Right lobe of liver (tissue), 6 donors: ENCODE measurements around the gene NSUN4. TPM values are rescaled to one million over a fixed set of nuclear protein-coding genes. Genes with fewer than 3 reads are reported as not detected.

Experiments used
- ATAC-seq, 4 donors: fragments of 200-7000 bp; cut with Tn5 transposase; one replicate each; pipeline ENCODE4 v1.9.1; 2020; ENCODE audit warnings: mild to moderate bottlenecking in 4 of 4, moderate library complexity in 4 of 4
- DNase-seq, 3 donors: peaks; one replicate each; pipeline ENCODE4 v3.0.0-alpha.2; 2020
- H3K27ac ChIP-seq, 3 donors: fragments of 200-600 bp; one replicate each; pipeline ENCODE4 v1.8.0; 2022
- H3K27me3 ChIP-seq, 2 donors: fragments of 200-600 bp; one replicate each; pipeline ENCODE4 v1.8.0; 2022
- H3K36me3 ChIP-seq, 4 donors: fragments of 200-600 bp; sonication (generic) in 1 of 4; one replicate each; pipeline versions ENCODE4 v1.5.1 to v1.8.0; 2017 to 2022; ENCODE audit warnings: control low read depth in 1 of 4
- H3K4me1 ChIP-seq, 4 donors: fragments of 200-600 bp; sonication (generic) in 1 of 4; one replicate each; pipeline versions ENCODE4 v1.5.1 to v1.8.0; 2017 to 2022; ENCODE audit warnings: control low read depth in 1 of 4
- H3K4me3 ChIP-seq, 3 donors: fragments of 200-600 bp; one replicate each; pipeline ENCODE4 v1.8.0; 2022
- H3K9me3 ChIP-seq, 4 donors: fragments of 200-600 bp; sonication (generic) in 1 of 4; one replicate each; pipeline versions ENCODE4 v1.5.1 to v1.8.0; 2017 to 2022; ENCODE audit warnings: control low read depth in 1 of 4
- CTCF ChIP-seq, 4 donors: fragments of 200-600 bp in 3 of 4; fragments of 450-650 bp in 1 of 4; IDR thresholded peaks; one replicate each; pipeline versions ENCODE4 v1.5.1 to v1.8.0; 2016 to 2022; ENCODE audit warnings: antibody characterized with exemption in 4 of 4, mild to moderate bottlenecking in 2 of 4
- POLR2A ChIP-seq: fragments of 450-650 bp; IDR thresholded peaks from one replicate; pipeline ENCODE4 v1.6.1; 2017; ENCODE audit warnings: antibody characterized with exemption, mild to moderate bottlenecking
- WGBS: methylation state at CpG from one replicate; pipeline ENCODE4 v1.1.6; 2018; ENCODE audit warnings: low coverage, low lambda C conversion rate; ENCODE audit not compliant: insufficient coverage; ENCODE audit errors: missing lambda C conversion rate; 5-methylcytosine and 5-hydroxymethylcytosine counted together
- intact Hi-C, 2 donors: fragments of 100-400 bp; cut with DNase I; formaldehyde crosslinking; loops; one replicate each; pipeline versions ENCODE4 v1.11.2 to v1.14.1; 2022
- total RNA-seq, 6 experiments: library from RNA; depleted of rRNA in 2 of 6; stranded (reverse); fragments of >200 nt in 2 of 6; fragmentation: NEBNext Ultra II Directional in 3 of 6; extraction: Animal tissue kit (Norgen Biotek cat#: 25700) in 3 of 6; gene quantifications; one replicate each; pipeline versions ENCODE4 v1.1.0 to v1.2.4, GENCODE V29; 2016 to 2023
- donor health status: DM: no; HTN: yes; CAD: no.
- donor health status: DM: no; HTN: no; CAD: no.
- donor health status: DM: no; HTN: no; CAD: no.
- donor health status: DM: no; HTN: yes; CAD: no.
- donor health status: DM: no; HTN: yes; CAD: no.

NSUN4 gene
- total RNA-seq, 6 experiments from 2014 or later, result 8.5 to 13.0 (median 12.2) TPM

DNA sequence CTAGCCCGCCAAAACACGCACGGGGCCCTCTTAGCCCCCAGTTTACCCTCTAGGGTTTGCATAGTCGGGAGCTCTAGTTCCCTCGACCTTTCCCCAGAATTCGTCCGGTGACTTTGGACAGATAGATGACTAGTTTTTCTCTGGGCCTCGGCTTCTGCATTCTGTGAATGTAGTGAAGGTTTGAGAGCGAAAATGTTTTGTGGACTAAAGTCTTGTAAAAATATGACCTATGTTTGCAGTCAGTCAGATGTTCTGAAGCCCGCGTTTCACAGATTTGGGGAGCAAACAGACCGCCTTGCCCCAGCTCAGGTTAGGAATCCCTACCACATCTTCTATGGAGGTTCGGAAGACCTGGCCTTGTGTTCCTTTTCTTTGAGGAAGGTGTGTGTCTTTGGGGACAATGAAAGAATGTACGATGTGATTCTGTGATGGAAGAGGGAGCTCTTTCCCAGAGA is 36.7 kb upstream of the NSUN4 start:
- Histone ChIP-seq H3K27me3 (no peaks in the 10 kb centered on the region), H3K27ac (peak overlapping the region; percentile 88 to 97 (median 91)), H3K36me3 (no peaks in the 10 kb centered on the region), H3K4me1 (peaks cover 0 to 23% (median 8%) of the 10 kb centered on the region in 4 donors), H3K9me3 (no peaks in the 10 kb centered on the region), H3K4me3 (peak overlapping the region; percentile 83 to 96 (median 86))
- DNase-seq, result no peak
- intact Hi-C loops, result no loop called here
- TF ChIP-seq POLR2A (no peak), CTCF (IDR thresholded peaks at IDR 0.05) (no peak)
- WGBS, result 2% methylated on average over 11 of the region's 14 CpGs
- ATAC-seq, result no peak

- intact Hi-C loops, result no loop called here
- Histone ChIP-seq H3K27ac (no peak overlapping the region), H3K4me1 (peaks cover 0 to 15% (median 5%) of the 10 kb centered on the region in 4 donors), H3K36me3 (peaks cover 0 to 14% (median 6%) of the 10 kb centered on the region in 4 donors), H3K4me3 (no peak overlapping the region), H3K9me3 (no peaks in the 10 kb centered on the region), H3K27me3 (no peaks in the 10 kb centered on the region)
- 89% methylated on average over 4 of the region's 8 CpGs for WGBS
- ATAC-seq, result no peak
- DNase-seq, result no peak
- no peak for TF ChIP-seq CTCF (IDR thresholded peaks at IDR 0.05)
- TF ChIP-seq POLR2A, result no peak
Observed at GRCh38 chr1:46306159-46306530, 34.5 kb upstream of the NSUN4 start.

DNA sequence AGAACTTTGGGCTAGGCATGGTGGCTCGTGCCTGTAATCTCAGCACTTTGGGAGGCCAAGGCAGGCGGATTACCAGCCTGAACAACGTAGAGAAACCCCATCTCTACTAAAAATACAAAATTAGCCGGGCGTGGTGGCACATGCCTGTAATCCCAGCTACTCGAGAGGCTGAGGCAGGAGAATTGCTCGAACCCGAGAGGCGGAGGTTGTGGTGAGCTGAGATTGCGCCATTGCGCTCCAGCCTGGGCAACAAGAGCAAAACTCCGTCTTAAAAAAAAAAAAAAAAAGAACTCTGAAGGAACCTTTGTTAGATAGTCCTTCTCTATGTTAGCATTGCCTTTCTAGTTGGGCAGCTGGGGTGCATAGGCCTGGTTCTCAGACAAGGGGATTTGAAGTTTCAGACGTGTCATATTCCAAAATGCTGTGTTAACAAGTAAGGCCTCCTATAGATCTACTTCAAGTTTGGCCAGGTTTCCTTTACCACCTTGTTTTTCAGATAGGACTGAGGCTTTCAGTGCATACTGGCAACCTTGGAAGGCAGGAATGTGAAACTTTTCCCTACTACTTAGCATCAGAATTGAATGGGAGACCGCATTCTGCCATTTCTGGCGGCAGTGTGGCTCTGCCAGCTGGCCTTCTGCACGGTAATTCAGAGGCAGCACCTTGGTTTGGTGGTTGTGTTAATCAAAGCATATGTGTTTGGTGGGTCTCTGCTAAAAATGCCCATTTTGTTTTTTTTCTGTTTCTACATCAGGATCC is 31.0 kb upstream of the NSUN4 start:
- Histone ChIP-seq H3K4me1 (peaks cover 0 to 11% (median 4%) of the 10 kb centered on the region in 4 donors), H3K27me3 (no peaks in the 10 kb centered on the region), H3K27ac (no peak overlapping the region), H3K36me3 (peaks cover 0 to 47% (median 26%) of the 10 kb centered on the region in 4 donors), H3K4me3 (no peak overlapping the region), H3K9me3 (no peaks in the 10 kb centered on the region)
- no peak for DNase-seq
- no peak for ATAC-seq
- TF ChIP-seq CTCF (IDR thresholded peaks at IDR 0.05) (no peak), POLR2A (no peak)
- intact Hi-C loops, result no loop called here
- WGBS, result 76% methylated on average over 14 of the region's 16 CpGs

- intact Hi-C loops, result no loop called here
- no peak for DNase-seq
- peaks cover 0 to 7% (median 0%) of the 10 kb centered on the region in 4 donors for H3K4me1 ChIP-seq
- H3K27ac ChIP-seq, result no peak overlapping the region
- H3K4me3 ChIP-seq, result no peak overlapping the region
- WGBS, result 88% methylated on average over 3 of the region's 4 CpGs
- H3K36me3 ChIP-seq, result peaks cover 0 to 50% (median 27%) of the 10 kb centered on the region in 4 donors
- no peak for TF ChIP-seq POLR2A
- no peaks in the 10 kb centered on the region for H3K27me3 ChIP-seq
- H3K9me3 ChIP-seq, result no peaks in the 10 kb centered on the region
- ATAC-seq, result no peak
Observed at GRCh38 chr1:46310321-46310720, 30.3 kb upstream of the NSUN4 start.

- H3K36me3 ChIP-seq, result peaks cover 0 to 63% (median 32%) of the 10 kb centered on the region in 4 donors
- no peaks in the 10 kb centered on the region for H3K9me3 ChIP-seq
- intact Hi-C loops, result no loop called here
- TF ChIP-seq CTCF (IDR thresholded peaks at IDR 0.05) (no peak), POLR2A (no peak)
- WGBS, result 82% methylated on average over 1 of the region's 3 CpGs
- no peak overlapping the region for H3K4me3 ChIP-seq
- DNase-seq (no peak), ATAC-seq (no peak)
- no peaks in the 10 kb centered on the region for H3K4me1 ChIP-seq
- no peak overlapping the region for H3K27ac ChIP-seq
- H3K27me3 ChIP-seq, result no peaks in the 10 kb centered on the region
Observed at GRCh38 chr1:46315669-46316403, 24.8 kb upstream of the NSUN4 start.
